Activated CD8-positive, alpha-beta T cell treated with anti-CD3 and anti-CD28 coated beads for 36 hours (primary cell): Measurements from ENCODE around the gene TRPV5. TPM values are rescaled to one million over a fixed set of nuclear protein-coding genes. Genes with fewer than 3 reads are reported as not detected.

Source experiments
- ATAC-seq: fragments of 200-7000 bp; cut with Tn5 transposase; one replicate; pipeline ENCODE4 v1.10.0; 2021; ENCODE audit warnings: mild to moderate bottlenecking, moderate library complexity
- CTCF ChIA-PET: fragments of 350-600 bp; sonication (Branson Sonifier 250); formaldehyde crosslinking; loops from one replicate; lab custom pipeline; 2021; ENCODE audit warnings: antibody characterized with exemption; lab: Charles Lee
- POLR2A ChIA-PET: fragments of 350-600 bp; sonication (Branson Sonifier 250); formaldehyde crosslinking; loops from one replicate; lab custom pipeline; 2021; ENCODE audit warnings: antibody characterized with exemption; lab: Charles Lee
- DNase-seq: peaks from one replicate; pipeline ENCODE4 v3.0.0-alpha.2; 2020
- H3K27ac Mint-ChIP-seq: one replicate; pipeline ENCODE4 v1.8.0; 2021; ENCODE audit warnings: mild to moderate bottlenecking, mixed read lengths
- H3K27me3 Mint-ChIP-seq: one replicate; pipeline ENCODE4 v1.8.0; 2021; ENCODE audit warnings: mixed read lengths
- H3K36me3 Mint-ChIP-seq: one replicate; pipeline ENCODE4 v1.8.0; 2021; ENCODE audit warnings: low read depth, mixed read lengths
- H3K4me1 Mint-ChIP-seq: one replicate; pipeline ENCODE4 v1.8.0; 2021; ENCODE audit warnings: low read depth, mixed read lengths
- H3K4me3 Mint-ChIP-seq: one replicate; pipeline ENCODE4 v1.8.0; 2021; ENCODE audit warnings: mild to moderate bottlenecking, moderate library complexity, mixed read lengths
- H3K9me3 Mint-ChIP-seq: one replicate; pipeline ENCODE4 v1.8.0; 2021; ENCODE audit warnings: mixed read lengths
- intact Hi-C: fragments of 100-400 bp; cut with micrococcal nuclease; formaldehyde crosslinking; loops from one replicate; pipeline ENCODE4 v1.10.0; 2022
- total RNA-seq, 2 experiments: library from RNA; stranded (reverse); gene quantifications; one replicate each; pipeline ENCODE4 v1.2.3, GENCODE V29; 2021
- TF ChIP-seq, protein P1 (sequence below): fragments of 200-600 bp; IDR thresholded peaks from one replicate; pipeline ENCODE4 v1.8.0; 2022; ENCODE audit warnings: antibody characterized with exemption, mild to moderate bottlenecking

The TRPV5 gene
- total RNA-seq, 2 experiments from 2014 or later: not detected

GRCh38 chr7:142919656-142920055 lies 13.9 kb downstream of the TRPV5 start:
- H3K4me3 Mint-ChIP-seq: no peak overlapping the region
- H3K27me3 Mint-ChIP-seq: peaks cover 2% of the 10 kb centered on the region
- no peaks in the 10 kb centered on the region for H3K4me1 Mint-ChIP-seq
- intact Hi-C loops: no loop called here
- no peaks in the 10 kb centered on the region for H3K9me3 Mint-ChIP-seq
- ATAC-seq: no peak
- POLR2A ChIA-PET: no interaction called here
- TF ChIP-seq, protein P1, sequence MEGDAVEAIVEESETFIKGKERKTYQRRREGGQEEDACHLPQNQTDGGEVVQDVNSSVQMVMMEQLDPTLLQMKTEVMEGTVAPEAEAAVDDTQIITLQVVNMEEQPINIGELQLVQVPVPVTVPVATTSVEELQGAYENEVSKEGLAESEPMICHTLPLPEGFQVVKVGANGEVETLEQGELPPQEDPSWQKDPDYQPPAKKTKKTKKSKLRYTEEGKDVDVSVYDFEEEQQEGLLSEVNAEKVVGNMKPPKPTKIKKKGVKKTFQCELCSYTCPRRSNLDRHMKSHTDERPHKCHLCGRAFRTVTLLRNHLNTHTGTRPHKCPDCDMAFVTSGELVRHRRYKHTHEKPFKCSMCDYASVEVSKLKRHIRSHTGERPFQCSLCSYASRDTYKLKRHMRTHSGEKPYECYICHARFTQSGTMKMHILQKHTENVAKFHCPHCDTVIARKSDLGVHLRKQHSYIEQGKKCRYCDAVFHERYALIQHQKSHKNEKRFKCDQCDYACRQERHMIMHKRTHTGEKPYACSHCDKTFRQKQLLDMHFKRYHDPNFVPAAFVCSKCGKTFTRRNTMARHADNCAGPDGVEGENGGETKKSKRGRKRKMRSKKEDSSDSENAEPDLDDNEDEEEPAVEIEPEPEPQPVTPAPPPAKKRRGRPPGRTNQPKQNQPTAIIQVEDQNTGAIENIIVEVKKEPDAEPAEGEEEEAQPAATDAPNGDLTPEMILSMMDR: no peak
- DNase-seq: no peak
- no peak overlapping the region for H3K27ac Mint-ChIP-seq
- CTCF ChIA-PET: no interaction called here
- H3K36me3 Mint-ChIP-seq: no peaks in the 10 kb centered on the region

DNA sequence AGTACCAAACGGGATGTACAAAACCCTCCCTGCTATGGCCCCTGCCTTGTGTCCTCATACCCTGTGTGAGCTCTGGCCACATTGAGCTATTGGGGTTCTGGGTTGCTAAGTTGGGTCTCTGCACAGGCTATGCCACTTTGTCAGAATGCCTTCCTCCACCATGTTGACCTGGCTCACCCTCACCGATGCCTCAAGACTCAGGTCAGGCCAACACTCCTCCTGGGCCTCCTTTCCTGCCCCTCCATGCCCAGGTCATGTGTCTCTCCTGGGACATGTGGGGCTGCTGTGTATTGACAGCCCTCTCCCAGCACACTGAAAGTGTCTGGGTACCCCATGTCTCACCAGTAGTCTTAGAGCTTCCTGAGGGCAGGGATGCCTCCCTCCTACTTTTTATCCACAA lies 14.6 kb downstream of the TRPV5 start:
- H3K4me3 Mint-ChIP-seq: no peak overlapping the region

GRCh38 chr7:142917447-142917846 lies 16.1 kb downstream of the TRPV5 start:
- ChIA-PET POLR2A (no interaction called here), CTCF (no interaction called here)
- Mint-ChIP-seq H3K27me3 (peaks cover 2% of the 10 kb centered on the region), H3K4me1 (no peaks in the 10 kb centered on the region), H3K36me3 (no peaks in the 10 kb centered on the region), H3K4me3 (no peak overlapping the region), H3K9me3 (no peaks in the 10 kb centered on the region), H3K27ac (no peak overlapping the region)
- ATAC-seq (no peak), DNase-seq (no peak)
- intact Hi-C loops: no loop called here
- TF ChIP-seq, protein P1: no peak

More for the DNA sequence above, 14.6 kb downstream of the TRPV5 start:
- Mint-ChIP-seq H3K36me3 (no peaks in the 10 kb centered on the region), H3K9me3 (no peaks in the 10 kb centered on the region), H3K4me1 (no peaks in the 10 kb centered on the region), H3K27me3 (peaks cover 2% of the 10 kb centered on the region), H3K27ac (no peak overlapping the region)
- DNase-seq (no peak), ATAC-seq (no peak)
- CTCF ChIA-PET: interaction anchor here (0.7 kb wide), 1 partner anchor 296 kb away, joined by 3 read pairs; no protein-coding TSS in a partner anchor
- intact Hi-C loops: no loop called here
- POLR2A ChIA-PET: no interaction called here
- TF ChIP-seq, protein P1: no peak

DNA sequence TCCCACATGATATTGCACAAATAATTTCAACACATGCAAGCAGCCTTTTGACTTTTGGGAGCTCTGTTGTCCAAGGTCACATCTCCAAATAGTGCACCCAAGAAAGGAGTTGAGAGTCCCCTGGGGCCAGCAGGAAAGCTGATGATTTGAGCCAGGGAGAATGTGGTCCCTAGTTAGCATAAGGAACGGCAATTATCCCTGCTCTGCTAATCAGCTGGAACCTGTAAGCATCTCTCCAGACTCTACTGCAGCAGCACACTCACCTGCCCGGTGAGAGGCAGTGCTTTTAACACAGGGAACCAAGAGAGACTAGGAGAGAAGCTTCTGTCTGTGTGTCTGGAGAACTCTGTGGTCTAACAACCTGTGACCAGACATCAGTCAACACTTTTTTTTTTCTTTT lies 17.0 kb downstream of the TRPV5 start:
- no peak overlapping the region for H3K27ac Mint-ChIP-seq
- TF ChIP-seq, protein P1: no peak
- POLR2A ChIA-PET: interaction anchor here (0.7 kb wide), 1 partner anchor 67 kb away, joined by 3 read pairs; no protein-coding TSS in a partner anchor
- intact Hi-C loops: no loop called here
- DNase-seq (no peak), ATAC-seq (no peak)
- no peak overlapping the region for H3K4me3 Mint-ChIP-seq
- CTCF ChIA-PET: interaction anchor here (1.1 kb wide), 1 partner anchor 8 kb away, joined by 4 read pairs; no protein-coding TSS in a partner anchor
- H3K4me1 Mint-ChIP-seq: no peaks in the 10 kb centered on the region
- no peaks in the 10 kb centered on the region for H3K36me3 Mint-ChIP-seq
- H3K27me3 Mint-ChIP-seq: peaks cover 3% of the 10 kb centered on the region
- no peaks in the 10 kb centered on the region for H3K9me3 Mint-ChIP-seq

DNA sequence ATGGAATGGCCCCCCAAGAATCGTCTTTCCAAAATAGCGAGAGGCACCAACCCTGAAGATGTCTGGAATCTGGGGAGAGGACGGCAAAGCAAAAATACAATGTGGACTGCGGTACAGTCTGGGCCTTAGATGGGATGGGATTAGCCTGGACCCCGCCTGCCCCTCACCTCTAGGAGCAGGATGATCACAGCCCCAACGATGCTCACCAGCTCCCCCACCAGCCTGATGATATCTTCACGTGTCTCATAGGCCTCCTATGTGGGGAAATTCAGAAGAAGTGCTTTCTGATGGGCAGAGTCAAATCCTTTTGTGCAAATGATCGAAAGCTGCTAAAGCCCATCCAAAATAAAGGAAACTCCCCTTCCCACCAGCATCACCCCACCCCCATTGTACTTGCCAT lies 18.2 kb downstream of the TRPV5 start:
- no peak overlapping the region for H3K27ac Mint-ChIP-seq
- intact Hi-C loops: no loop called here
- POLR2A ChIA-PET: no interaction called here
- ATAC-seq: no peak
- no peaks in the 10 kb centered on the region for H3K9me3 Mint-ChIP-seq
- no peak for DNase-seq
- no peaks in the 10 kb centered on the region for H3K4me1 Mint-ChIP-seq
- TF ChIP-seq, protein P1: no peak
- CTCF ChIA-PET: interaction anchor here (1.1 kb wide), 1 partner anchor 10 kb away, joined by 4 read pairs; no protein-coding TSS in a partner anchor
- no peaks in the 10 kb centered on the region for H3K36me3 Mint-ChIP-seq
- peaks cover 6% of the 10 kb centered on the region for H3K27me3 Mint-ChIP-seq
- H3K4me3 Mint-ChIP-seq: no peak overlapping the region
